NCI-H345 treated with DMSO at 0.1 percent for 48 hours (cell line): Measurements from ENCODE around the gene CACNA1C.

ENCODE experiments used
- DNase-seq: peaks from one replicate; lab custom pipeline; 2025; ENCODE audit not compliant: unreplicated experiment; lab: John Stamatoyannopoulos, UW

CACNA1C gene

DNA sequence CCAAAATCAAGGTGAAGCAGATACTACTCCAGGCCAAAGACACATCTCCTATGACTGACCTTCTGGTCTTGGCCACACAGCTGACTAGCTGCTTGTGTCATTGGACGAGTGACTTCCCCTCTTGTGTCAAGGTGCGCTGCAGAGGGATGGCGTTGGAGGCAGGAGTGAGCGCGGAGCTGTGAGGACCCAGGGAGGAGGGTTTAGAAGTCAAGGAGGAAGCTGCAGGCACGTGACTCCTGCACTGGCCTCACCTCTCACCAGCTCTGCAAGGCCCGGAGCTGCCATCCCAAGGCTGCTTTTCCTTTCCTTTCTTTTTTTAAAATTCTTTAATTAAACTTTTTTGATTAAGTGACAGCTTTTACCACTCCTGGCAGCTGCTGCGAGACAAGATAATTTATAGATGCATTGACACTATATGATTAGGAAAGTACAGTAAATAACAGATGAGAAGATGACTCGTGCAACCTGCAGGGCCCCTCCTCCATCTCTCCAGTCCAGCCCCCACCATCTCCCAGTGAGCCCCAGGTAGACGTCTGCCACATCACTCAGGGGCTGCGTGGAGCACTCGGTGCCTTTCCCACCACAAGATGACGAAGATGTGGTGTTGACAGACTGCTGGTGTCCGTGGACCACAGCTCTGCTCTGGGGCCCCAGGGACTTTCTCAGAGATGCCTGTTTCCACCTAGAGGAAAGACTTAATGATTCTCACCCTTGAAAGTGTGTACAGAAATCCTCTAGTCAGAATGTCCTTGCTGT, 350.6 kb downstream of the CACNA1C start:
- DNase-seq, result no peak

DNA sequence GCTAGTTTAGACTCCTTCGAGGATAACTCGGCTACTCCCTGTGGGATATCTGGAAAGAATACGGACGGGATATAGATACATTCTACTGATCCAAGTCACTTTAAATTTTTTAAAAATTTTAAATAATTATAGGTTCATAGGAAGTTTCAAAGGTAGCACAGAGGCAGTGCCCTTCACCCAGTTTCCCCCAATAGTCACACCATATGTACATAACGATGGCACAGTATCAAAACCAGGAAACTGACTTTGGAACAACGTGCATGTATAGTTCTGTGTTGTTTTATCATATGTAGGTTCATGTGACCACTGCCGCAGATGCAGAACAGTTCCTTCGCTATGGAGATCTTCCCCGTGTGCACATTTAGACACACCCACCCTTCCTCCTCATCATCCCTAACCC, 352.3 kb downstream of the CACNA1C start:
- DNase-seq, result no peak

DNA sequence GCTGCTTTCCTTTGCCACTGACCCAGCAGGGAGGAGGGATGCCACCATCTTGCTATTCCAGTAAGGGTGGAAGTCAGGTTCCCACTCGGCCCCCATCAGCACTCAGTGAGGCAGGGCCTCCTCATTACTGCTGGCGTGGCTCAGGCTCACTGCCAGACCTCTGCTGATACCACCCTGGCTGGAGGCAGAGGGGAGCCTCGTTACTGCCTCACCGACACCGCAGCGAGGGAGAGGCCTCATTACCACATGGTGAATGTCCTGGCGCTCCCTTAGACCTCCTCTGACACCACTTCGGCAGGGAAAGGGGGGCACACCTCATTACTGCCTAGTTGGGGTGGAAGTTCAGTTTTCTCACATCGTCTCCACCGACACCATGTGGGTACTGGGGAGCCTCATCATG, 354.1 kb downstream of the CACNA1C start:
- DNase-seq, result no peak

DNA sequence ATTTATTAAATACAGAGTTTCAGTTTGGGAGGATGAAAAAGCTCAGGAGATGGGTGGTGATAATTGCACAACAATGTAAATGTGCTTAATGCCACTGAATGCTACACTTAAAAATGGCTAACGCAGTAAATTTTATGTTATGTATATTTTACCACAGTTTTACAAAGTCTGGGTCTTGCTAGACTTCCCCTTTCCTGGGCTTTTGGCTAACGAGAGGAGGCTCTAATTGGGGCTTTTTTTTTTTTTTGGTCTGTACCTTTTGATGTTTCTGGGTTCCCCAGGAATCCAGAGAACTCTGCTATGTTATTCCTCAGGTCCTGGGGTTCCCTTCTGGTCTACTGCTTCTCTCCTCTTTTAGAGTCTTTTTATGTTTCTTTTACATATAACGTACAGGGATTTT, 355.5 kb downstream of the CACNA1C start:
- no peak for DNase-seq

DNA sequence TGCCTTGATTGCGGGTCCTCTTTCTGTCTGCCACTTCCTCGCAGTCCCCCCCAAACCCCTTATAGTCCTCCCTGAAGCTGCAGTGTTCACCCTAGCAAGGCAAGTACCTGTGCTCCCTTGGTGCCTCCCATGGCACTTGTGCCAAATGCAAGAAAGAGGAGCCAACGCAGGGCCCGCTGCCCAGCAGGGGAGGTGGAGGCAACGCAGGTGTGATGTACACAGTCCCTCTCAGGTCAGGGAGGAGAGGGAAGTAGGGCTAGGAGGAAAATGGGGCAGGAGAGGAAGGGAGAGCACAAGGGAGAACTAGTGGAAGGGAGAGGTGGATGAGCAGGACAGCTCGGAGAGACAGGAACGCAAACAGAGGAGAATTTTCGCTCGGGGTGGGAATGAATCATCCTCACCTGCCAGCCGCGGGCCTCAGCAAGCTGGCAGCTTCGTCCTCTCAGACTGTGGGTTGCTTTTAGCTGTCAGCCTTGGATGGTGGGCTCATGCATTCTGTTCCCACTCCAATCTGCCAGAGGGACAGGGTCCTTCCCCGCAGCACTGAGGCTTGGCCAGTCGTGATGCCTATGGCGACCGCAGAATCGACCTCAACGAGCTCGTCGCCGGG, 357.0 kb downstream of the CACNA1C start:
- DNase-seq, result no peak

DNA sequence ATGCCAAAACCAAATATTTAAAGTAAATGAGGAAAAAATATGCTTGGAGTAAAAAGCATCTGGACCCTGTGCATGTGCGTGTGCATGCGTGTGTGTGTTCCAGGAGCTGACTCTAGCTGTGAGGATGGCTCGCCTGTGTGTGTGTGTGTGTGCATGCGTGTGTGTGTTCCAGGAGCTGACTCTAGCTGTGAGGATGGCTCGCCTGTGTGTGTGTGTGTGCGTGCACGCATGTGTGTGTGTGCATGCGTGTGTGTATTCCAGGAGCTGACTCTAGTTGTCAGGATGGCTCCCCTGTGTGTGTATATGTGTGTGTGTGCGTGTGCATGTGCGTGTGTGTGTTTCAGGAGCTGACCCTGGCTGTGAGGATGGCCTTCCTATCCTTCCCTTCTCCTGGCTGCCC, 357.7 kb downstream of the CACNA1C start:
- no peak for DNase-seq

DNA sequence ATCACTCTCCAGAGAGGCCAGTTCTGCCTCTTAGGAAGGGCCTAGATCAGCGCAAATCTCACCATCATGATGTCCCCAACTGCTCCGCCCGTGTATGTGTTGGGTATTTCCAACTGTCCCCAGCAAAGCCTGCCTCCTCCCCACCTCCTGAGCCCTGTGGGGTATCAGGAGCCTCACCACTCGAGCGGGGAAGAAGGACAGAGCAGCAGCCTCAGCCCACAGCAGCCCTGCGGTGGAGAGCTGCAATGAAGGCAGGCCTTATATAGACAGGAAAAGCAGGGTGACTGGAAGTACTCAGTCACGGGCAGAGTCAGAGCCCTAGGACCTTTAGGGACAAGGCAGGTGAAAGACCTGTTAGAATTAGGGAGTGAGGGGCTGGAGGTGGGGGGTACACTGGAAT, 358.2 kb downstream of the CACNA1C start:
- DNase-seq, result no peak

DNA sequence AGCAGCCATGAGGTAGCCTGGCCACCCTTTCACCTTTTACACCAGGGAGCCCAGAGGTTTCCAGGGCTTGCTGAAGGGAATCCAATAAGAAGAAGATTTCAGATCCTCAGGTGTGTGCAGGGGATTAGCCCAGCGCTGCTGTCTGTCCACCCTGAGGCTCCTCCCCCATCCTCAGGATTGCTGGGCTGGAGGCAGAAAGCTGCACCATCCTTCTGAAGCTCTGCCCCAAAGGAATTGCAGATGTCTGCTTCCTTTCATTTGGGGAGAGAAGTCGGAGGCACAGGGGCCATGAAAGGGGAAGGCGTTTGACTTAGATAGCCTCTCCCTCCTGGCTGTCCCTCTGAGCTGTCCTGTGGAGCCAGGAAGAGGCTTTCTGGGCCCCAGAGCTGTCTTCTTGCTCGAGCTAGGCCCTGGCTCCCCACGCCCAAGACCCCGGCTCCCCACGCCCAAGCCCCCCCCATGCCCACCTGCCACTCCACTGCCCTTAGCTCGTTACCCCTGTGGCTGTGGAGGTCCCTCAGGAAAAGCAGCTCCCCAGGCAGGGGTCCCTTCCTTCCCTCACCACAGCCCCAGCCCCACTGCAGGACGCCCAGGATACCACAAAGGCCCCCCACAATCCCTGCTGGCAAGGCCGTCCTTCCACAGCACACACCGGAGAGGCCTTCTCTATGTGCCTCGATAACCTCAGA, 359.0 kb downstream of the CACNA1C start:
- DNase-seq, result no peak

DNA sequence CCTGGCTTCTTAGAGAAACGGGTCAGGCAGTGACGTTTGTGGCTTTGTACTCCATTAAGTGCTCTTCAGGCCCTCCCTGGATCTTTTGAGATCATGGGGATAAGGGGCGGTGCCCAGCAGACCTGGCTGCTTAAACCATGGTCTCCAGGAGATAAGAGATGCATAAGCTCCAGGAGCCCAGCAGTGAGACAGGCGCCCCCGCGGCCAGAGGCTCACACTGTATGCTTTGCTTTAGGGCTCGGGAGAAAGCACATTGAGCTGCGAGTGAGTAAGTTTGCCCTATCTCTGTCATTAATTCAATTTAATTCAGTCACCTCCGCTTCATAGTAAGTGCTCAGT, 359.5 kb downstream of the CACNA1C start:
- DNase-seq, result no peak

DNA sequence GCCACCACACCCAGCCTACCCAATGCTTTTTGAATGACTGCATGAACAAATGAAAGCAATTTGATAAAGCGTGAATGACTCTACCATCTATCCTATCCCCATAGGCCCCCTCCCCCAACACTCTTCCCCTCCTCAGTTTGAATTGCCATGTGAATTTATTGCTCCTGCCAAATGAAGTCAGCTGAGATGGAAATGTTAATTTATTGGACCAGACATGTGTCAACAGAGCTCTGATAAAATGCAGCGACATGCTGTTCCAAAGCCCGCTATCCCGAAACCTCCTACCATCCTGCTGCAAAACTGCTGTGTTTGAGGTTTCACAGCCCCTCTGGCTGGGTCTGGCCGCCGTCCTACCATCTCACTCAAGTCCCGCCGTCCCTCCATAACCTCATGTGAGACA, 360.5 kb downstream of the CACNA1C start:
- no peak for DNase-seq

DNA sequence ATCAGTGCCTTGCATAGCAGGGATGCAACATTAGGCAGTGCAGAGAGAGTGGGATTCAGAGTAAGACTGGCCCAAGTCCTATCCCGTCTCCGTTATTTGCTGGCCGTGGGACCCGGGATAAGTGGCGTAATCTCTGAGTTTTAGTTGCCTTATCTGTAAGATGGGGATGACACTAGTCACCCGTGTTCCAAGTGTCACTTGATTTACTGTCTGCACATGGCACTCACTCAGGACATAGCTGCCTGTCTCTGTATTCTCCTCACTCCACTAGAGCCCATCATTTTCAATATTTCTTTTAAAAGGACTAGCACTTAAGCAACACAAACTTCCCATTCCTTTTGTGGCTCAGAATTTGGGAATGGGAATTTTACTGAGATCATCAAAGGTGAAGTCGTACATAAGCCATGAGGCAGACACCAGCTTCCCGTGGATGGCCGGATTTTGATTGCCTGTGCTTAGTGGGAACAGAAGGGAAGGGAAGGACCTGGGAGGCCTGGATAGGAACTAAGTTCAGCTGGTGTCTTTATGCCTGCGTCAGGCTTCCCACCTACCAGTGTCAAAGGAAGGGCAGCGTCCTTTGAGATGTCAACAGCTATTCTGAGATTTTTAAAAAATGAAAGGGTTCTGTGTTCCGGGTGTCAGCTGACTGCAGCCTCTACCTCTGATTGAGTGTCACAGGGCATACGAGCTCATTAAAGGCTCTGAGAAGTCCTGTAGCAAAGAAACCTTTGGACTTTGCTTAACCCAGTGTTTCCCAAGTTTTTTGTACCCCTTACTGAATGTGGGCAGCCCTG, 361.4 kb downstream of the CACNA1C start:
- no peak for DNase-seq

DNA sequence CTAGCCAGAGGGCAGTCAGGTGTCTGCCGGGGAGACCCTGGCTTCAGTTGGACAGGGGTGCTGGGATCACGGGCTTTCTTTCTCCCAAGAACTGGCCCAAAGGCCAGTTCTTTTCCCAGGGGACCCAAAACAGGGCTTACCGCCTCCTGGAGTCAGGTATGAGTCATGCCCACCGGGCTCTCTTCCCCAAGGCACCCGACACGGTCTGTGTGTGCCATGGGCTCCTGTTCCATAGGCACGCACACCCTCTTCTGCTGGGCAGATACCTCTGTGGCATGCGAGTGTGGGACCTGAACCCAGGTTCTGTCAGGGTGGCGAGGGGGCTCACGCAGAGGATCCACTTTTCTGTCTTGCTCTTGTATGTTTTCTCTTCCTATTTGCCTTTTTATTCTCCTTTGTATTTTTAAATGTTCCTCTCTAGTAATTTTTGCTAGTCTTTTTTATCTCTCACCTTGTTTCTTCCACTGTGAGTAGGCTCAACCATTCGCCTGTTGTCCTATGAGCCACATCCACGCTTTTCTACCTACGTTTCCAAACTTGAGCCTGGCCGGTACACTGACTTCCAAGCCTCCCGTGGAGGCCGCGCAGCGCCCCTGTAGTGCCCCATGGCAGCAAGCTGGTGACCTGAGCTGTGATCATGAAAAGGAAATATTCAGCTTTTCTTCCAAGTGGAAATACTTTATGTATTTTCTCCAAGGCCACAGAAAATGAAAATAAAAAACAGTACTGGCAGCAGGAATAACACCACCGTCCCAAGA, 362.2 kb downstream of the CACNA1C start:
- no peak for DNase-seq

DNA sequence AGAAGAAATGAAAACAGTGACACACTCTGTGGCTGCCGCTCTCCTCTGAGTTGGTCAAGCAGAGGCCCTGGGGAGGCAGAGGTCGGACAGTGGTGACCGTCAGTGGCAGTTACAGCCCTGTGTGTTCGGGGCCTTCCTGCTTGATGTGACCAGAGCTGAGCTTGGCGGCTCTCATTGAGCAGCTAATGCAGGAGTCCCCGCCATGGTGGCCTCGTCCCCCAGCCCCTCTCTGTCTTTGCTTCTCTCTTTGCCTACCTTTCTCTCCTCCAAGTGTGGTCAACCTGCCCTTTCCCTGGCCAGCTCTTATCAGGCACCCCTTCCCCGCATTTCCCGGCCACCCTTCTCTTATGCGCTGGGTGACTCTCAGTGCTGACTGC, 362.8 kb downstream of the CACNA1C start:
- DNase-seq, result no peak

DNA sequence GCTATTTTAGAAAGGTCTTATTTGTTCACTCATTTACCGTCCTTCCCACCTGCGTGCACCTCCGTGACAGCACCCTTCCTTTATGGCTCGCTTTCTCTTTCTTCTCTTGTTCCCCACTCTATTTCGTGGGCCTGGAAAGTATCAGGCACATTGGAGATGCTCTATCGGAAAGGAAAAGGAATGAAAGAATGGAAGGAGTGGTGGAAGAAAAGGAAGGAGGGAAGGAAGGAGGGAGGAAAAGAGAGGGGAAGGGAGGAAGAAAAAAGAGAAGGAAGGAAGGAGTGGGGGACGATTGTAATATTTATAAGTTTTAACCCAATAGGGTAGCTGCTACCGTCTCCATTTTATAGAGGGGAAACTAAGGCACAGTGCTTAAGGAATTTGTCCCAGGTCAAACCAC, 363.4 kb downstream of the CACNA1C start:
- no peak for DNase-seq

DNA sequence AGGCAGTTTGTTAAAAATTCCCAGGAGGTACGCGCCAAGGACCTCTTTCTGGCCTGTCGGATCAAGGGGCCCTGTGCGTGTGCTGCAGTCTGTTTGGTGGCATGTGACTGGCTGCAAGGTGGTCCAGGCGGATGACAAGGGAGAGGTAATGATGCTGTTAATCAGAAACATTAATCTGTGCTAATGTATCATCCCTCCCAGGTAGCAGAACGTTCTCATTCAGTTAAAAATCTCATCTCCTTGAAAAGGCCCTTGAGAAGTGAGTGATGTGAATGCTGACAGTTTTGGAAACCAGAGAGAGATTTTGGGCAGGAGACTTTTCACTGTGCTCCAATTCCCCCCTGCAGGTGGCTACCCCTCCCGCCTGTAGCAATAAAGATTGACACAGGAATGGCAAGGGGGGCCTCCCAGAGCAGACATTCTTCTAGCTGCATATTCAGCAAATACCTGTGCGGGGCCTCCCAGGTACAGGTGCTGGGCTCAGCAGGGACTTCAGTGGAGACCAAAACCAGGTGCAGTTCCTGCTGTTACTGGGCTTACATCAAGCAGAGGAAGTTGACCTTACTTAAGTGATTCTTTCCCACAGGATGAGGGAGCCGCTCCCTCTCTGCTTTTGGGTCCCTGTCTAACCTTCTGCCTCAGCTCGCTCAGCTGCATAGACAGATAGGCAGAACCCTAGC, 364.8 kb downstream of the CACNA1C start:
- DNase-seq, result no peak

DNA sequence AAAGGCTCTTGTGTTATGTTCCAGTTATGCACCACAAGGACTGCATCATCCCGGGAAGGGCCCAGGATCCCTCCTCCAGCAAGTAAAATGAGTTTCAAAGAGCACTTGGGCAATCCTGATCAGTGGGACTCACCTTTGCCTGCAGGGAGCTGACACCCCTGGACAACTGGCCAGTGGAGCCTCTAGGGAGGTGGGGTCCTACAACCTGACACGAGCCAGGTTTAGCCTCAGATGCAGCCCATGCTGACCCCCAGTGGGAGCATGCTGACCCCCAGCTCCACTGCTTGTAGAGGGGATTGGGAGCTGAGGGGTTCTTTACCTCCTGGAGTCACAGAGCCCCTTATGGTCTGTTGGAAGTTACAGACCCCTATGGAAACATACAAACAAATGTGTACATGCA, 365.8 kb downstream of the CACNA1C start:
- no peak for DNase-seq

DNA sequence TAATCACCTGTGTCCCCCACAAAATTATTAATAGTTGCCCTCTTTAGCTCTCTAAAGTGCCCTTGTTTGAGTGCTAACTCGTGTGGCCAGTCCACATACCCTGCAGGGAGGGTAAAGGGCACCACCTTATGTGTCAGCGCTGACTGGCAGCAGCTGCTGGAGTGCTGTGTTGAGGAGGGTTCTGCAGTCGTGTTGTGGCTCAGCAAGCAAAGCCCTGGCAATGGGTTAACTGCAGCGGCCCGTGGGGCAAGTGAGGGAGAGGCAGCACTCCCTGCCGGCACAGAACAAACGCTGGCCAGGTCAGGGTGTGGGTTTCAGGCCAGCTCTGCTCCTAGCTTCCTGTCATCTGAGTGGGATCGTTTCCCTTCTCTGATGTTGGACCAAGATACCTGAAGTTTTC, 369.8 kb downstream of the CACNA1C start:
- no peak for DNase-seq

DNA sequence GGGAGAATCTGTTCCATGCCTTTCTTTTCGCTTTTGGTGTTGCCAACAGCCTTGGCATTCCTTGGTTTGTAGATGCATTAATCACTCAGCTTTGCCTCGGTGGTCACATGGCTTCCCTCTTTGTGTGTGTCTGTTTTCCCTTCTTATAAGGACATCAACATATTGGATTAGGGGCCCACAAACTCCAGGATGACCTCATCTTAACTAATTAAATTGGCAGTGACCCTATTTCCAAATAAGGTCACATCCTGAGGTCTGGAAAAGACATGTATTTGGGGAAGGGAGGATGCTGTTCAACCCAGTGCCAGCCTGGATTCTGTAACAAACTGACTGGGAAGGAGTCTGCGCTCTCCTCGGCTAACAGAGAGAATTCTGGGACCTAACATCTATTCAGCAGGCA, 376.2 kb downstream of the CACNA1C start:
- DNase-seq, result no peak

DNA sequence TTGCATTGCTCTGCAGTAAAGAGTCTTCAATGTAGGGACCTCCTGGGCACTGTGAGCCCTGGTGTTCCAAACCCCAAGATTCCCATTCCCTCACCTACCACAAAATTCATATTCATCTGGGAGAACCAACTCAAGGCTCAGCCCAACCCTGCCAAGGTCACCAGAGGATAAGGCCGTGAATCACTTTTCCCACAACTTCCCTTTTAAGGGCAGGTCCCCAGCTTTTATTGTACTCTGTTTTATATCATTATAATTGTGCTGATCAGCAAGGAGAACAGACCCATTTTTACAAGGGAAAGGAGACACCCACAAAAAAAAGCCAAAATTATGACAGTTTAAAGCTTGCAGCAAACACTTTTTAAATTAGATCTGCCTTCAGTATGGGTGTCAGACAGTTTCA, 379.0 kb downstream of the CACNA1C start:
- DNase-seq, result no peak

DNA sequence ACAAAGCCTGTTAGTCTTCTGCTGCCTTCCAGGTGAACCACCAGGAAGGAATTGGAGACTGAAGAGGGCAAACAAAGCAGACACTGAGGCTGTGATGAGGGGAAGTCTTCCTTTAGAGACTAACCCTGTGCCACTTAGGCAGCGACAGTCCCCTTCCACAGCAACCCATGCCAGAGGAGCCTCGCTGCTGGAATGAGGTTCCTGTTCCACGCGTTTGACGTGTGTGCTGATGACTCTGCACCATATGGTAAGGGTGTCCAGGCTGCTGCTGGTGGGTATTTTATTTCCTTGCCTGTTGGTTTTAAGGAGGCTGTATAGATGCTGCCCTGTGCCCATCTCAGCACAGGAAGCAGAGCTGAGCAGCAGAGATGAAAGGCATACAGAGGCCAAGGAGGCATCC, 380.1 kb downstream of the CACNA1C start:
- no peak for DNase-seq

DNA sequence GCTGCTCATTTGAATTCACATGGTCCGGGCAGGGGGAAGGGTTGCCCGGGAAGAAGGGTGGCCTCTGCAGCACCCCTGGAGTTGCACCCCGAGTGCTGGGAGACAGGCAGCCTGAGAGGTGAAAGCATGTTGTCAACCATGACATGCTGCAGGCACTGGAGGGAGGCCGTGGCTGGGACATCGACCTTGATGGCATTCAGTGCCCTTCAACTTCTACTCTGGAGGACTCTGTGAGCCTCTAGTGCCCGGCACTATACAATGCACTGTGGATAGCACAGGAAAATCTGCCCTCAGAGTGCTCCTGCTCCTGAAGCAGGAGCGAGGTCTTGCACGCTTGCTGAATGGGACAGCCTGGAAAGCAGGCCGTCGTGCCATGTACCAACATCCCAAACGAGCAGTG, 382.7 kb downstream of the CACNA1C start:
- DNase-seq, result no peak
